ENCODE data around the gene CDY1.
"Not testable (repeated sequence)": the region's sequence is repeated elsewhere in the genome, so short reads cannot be mapped to it uniquely, and the experiment has no call there.

Gene CDY1, protein sequence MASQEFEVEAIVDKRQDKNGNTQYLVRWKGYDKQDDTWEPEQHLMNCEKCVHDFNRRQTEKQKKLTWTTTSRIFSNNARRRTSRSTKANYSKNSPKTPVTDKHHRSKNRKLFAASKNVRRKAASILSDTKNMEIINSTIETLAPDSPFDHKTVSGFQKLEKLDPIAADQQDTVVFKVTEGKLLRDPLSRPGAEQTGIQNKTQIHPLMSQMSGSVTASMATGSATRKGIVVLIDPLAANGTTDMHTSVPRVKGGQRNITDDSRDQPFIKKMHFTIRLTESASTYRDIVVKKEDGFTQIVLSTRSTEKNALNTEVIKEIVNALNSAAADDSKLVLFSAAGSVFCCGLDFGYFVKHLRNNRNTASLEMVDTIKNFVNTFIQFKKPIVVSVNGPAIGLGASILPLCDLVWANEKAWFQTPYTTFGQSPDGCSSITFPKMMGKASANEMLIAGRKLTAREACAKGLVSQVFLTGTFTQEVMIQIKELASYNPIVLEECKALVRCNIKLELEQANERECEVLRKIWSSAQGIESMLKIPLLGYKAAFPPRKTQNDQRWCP

DNA sequence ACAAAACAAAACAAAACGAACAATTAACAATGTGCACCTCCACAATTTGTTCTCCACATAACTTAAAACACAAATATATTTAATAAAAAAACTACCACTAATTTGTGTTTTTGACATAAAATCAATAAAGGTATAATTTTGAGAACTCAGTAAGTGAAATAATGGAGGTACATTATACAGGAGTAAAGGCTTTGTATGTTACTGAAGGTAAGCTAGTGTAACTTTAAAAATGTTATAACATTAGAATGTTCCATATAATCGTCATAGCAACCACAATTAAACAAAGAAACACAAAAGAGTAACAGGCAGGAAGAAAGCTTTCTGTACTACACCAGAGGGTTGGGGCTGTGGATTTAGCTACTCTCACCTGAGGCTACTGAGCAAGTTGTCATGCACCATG lies at the start of gene CDY1:
CDY1 (plus strand) TSS at position 301 of the 400 bp plus-strand sequence. CDS start 326 bp downstream, outside the sequence.
- DNase-seq (ENCODE audit: low read depth in 2 of 3, low spot score in 1 of 3) = not testable (repeated sequence)

DNA sequence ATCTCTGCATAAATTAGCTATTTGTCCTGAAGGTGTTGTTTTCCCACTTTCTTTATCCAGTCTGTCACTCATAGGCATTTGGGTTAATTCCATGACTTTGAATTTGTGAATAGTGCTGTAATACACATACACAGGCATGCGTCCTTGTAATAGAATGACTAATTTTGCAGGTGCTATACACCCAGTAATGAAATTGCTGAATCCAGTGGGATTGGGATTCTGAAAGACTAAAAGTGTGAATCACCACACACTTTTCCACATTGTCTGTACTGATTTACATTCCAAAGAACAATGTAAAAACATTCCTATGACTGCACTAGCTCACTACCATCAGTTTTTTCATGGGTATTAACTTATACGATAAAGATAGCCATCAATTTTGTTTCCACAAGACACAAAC lies 28.6 kb upstream of the CDY1 start:
- DNase-seq (ENCODE audit: low read depth in 2 of 3, low spot score in 1 of 3) = not testable (repeated sequence)

DNA sequence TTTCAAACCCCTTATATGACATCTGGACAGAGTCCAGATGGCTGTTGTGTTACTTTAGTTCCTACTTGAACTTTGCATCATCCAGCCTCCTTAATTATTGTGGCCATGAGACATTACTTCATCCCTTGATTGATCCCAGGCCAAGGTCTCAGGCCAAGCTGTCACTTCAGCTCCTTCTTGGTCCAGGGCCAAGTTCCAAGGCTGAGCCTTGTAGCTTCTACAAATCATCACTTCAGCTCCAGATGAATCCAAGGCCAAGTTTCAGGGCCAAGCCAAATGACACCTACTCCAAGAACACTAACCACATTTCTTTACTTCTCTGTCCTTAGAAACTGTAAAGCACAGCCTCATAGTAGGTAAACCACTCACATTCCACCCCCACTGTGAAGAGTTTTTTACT lies 1.7 kb upstream of the CDY1 start:
- DNase-seq (ENCODE audit: low read depth in 2 of 3, low spot score in 1 of 3) = not testable (repeated sequence)

DNA sequence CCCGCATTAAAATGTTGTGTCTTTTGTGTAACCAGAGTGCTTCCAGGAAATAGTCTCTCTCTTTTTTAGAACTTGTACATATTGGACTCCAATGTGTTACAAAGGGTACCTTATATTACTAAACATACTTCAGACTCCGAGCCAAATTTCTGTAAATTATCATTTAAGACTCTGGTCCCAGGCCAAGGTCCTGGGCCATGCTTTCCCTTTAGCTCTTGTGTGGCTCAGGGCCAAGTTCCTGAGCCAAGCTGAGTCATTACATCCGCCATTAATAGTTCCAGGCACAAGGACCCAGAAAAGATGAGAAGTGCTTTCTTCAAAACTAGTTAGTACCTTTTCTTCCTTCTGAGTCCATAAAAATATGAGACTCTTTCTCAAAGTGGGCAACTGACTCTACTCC lies 4.6 kb downstream of the CDY1 start:
- not testable (repeated sequence) for DNase-seq (ENCODE audit: low read depth in 2 of 3, low spot score in 1 of 3)

DNA sequence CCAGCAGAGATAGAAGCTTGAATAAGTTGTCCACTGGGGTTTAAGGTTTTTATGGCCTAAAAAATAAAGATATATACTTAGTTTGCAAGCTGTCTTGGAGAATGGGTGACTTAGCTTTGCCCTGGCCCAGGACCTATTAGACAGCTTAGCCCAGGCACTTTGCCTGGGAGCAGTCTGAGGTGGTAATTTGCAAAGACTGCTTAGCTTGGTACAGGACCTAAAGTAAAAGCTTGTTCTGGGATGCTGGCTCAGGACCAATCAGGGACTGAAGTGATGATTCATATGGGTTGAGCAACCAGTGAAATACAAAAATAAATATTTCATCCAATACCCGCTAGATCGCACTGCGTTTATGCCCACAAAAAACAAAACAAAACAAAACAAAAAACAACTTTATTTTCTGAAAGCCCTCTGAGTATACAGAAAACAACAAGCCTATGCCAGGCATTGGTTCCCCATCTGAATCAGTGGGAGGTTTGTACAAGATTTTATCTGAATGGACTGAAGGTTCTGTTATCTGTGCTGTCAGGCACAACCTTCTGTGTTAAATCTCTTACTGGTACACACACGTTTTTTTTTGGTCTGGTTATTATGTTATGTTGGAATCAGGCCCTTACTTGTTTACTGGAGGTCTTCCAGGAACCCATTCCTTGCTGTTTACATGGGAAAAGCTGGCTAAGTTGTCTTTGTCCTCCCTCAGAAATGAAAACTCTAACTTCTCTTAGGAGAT lies 8.6 kb downstream of the CDY1 start:
- DNase-seq (ENCODE audit: low read depth in 2 of 3, low spot score in 1 of 3) = not testable (repeated sequence)

DNA sequence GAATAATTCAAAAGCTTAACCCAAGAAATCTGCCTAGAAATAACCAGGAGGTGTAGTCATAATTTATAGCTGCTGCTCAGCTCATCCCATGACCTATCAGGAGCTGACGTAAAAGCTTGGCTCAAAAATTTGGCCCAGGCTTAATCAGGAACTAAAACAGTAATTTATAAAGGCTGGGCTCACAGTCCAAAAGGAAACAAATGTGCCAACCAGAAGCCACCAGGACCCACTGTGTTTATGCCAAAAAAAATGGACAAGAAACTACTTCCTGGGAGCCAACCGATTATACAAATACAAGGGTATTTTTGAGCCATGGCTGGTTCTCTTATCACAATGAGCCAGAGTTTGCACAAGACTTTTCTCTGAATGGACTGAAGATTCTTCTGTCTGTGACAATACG lies 17.9 kb downstream of the CDY1 start:
- DNase-seq (ENCODE audit: low read depth in 2 of 3, low spot score in 1 of 3) = not testable (repeated sequence)

DNA sequence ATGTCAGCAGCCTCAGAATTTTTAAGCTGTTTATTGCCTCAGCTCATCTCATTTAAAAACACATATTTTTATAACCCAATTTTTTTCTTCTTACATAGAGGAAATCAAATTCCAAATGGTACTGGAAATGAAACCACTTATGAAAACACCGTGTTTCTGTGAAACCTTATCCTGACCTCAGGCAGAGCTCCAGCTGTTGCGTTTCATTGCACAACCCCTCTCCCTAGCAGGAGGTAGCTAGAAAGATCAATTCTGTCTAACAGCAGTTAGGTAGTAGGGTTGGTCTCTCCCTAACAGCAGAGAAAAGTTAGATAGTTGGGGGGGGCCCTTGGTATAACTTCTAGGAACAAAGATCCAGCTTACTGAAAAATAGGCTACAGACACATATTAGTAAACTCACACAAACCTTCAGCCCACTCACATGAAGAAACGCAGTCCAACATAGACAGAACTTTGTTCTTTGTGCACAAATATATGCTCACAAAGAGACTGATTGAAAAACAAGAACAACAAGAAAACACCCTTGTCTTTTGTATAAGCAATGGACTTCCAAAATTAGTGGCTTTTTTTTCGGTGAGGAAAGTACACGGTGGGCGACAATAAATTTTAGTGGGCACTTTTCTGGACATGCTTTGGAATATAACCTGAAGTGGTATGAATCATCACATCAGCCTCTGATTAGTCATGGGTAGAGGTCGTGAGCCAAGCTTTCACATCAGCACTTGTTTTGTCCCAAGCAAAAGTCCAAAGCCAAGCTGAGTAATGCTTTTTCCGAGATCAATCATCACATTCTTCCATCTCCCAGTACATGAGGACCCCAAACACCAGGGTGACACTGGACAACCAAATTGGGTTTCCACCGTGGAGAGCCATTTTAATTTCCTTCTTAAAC lies 21.4 kb downstream of the CDY1 start:
- not testable (repeated sequence) for DNase-seq (ENCODE audit: low read depth in 2 of 3, low spot score in 1 of 3)
